SK-N-SH treated with all-trans-retinoic acid at 6 μM for 48 hours (cell line): Measurements from ENCODE around the gene KREMEN1.

Source experiments
- RARB ChIP-seq: fragments of 250-450 bp; sonication (Bioruptor Pico); IDR thresholded peaks from 2 replicates; pipeline ENCODE4 v1.8.0; 2021; ENCODE audit warnings: mild to moderate bottlenecking, moderate library complexity
- ZFP3 ChIP-seq: fragments of 250-450 bp; sonication (Bioruptor Pico); IDR thresholded peaks from 2 replicates; pipeline ENCODE4 v1.5.0; 2020; ENCODE audit warnings: mild to moderate bottlenecking, moderate library complexity

GRCh38 chr22:29102300-29102699 is 29.5 kb downstream of the KREMEN1 start:
- no peak for TF ChIP-seq ZFP3 (CRISPR knock-in tag)
- TF ChIP-seq RARB (CRISPR knock-in tag), result no peak
